GM21529 (cell line): ENCODE measurements around the gene CD93.

ENCODE experiments used
- ATAC-seq: cut with Tn5 transposase; IDR thresholded peaks from one replicate; pipeline ENCODE4 v1.9.1; 2021; ENCODE audit not compliant: unreplicated experiment

CD93 gene

GRCh38 chr20:23084282-23084844 lies 1.8 kb downstream of the CD93 start:
- ATAC-seq: no peak

- ATAC-seq: no peak
Observed at GRCh38 chr20:23083553-23084220, 2.4 kb downstream of the CD93 start.

- ATAC-seq: no peak
Observed at GRCh38 chr20:23082846-23083552, 3.1 kb downstream of the CD93 start.

- ATAC-seq: no peak
Observed at GRCh38 chr20:23081263-23081819, 4.8 kb downstream of the CD93 start.

- no peak for ATAC-seq
Observed at GRCh38 chr20:23080521-23080920, 5.6 kb downstream of the CD93 start.

GRCh38 chr20:23079926-23080325 lies 6.2 kb downstream of the CD93 start:
- ATAC-seq: no peak

GRCh38 chr20:23079016-23079351 lies 7.1 kb downstream of the CD93 start:
- ATAC-seq: no peak

- ATAC-seq: no peak
Observed at GRCh38 chr20:23078351-23079015, 7.6 kb downstream of the CD93 start.

- ATAC-seq: no peak
Observed at GRCh38 chr20:23077277-23077676, 8.8 kb downstream of the CD93 start.

GRCh38 chr20:23074052-23074451 lies 12.1 kb downstream of the CD93 start:
- ATAC-seq: no peak

- ATAC-seq: no peak
Observed at GRCh38 chr20:23072892-23073586, 13.1 kb downstream of the CD93 start.

- ATAC-seq: no peak
Observed at GRCh38 chr20:23071996-23072395, 14.1 kb downstream of the CD93 start.

- no peak for ATAC-seq
Observed at GRCh38 chr20:23071398-23071797, 14.7 kb downstream of the CD93 start.

GRCh38 chr20:23069108-23069507 lies 17.0 kb downstream of the CD93 start:
- no peak for ATAC-seq

- no peak for ATAC-seq
Observed at GRCh38 chr20:23068283-23068682, 17.8 kb downstream of the CD93 start.

- ATAC-seq: no peak
Observed at GRCh38 chr20:23066772-23067171, 19.4 kb downstream of the CD93 start.

- ATAC-seq: no peak
Observed at GRCh38 chr20:23065266-23066201, 20.6 kb downstream of the CD93 start.

- ATAC-seq: no peak
Observed at GRCh38 chr20:23063581-23063980, 22.5 kb downstream of the CD93 start.

GRCh38 chr20:23063168-23063567 lies 23.0 kb downstream of the CD93 start:
- no peak for ATAC-seq

- no peak for ATAC-seq
Observed at GRCh38 chr20:23062632-23063031, 23.5 kb downstream of the CD93 start.
